ENCODE data around the gene PRDM8. TPM values are rescaled to one million over a fixed set of nuclear protein-coding genes. Genes with fewer than 3 reads are reported as not detected.
"Not testable (repeated sequence)": the region's sequence is repeated elsewhere in the genome, so short reads cannot be mapped to it uniquely, and the experiment has no call there.

Gene PRDM8
- total RNA-seq, 1 donor from 2014 or later = 1.6 TPM

DNA sequence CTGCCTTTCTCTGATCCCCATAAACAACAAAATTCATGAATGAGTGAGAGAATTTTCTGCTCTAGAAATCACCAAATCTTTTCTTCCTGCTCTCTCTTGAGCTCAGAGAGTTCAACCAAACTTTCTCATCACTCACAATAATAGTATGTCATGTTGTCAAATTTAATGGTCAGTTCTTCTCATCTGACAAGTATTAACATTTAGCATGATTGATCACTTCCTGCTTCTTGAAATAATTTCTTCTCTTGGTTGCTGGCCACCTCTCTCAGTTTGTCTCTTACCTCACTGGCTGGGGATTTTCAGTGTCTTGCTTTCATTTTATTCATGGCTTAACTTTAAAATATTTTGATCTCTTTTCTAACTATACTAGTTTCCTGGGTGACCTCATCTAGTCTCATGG, 43.7 kb downstream of the PRDM8 start:
- DNase-seq (no peak), ATAC-seq (no peak)
- TF ChIP-seq, protein P1, sequence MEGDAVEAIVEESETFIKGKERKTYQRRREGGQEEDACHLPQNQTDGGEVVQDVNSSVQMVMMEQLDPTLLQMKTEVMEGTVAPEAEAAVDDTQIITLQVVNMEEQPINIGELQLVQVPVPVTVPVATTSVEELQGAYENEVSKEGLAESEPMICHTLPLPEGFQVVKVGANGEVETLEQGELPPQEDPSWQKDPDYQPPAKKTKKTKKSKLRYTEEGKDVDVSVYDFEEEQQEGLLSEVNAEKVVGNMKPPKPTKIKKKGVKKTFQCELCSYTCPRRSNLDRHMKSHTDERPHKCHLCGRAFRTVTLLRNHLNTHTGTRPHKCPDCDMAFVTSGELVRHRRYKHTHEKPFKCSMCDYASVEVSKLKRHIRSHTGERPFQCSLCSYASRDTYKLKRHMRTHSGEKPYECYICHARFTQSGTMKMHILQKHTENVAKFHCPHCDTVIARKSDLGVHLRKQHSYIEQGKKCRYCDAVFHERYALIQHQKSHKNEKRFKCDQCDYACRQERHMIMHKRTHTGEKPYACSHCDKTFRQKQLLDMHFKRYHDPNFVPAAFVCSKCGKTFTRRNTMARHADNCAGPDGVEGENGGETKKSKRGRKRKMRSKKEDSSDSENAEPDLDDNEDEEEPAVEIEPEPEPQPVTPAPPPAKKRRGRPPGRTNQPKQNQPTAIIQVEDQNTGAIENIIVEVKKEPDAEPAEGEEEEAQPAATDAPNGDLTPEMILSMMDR (IDR thresholded peaks at IDR 0.05) = no peak
- H3K27me3 ChIP-seq (ENCODE audit: low read depth) = peaks cover 7% of the 10 kb centered on the region
- H3K9me3 ChIP-seq = no peaks in the 10 kb centered on the region
- H3K27ac ChIP-seq = no peak overlapping the region
- H3K4me3 ChIP-seq = no peak overlapping the region
- intact Hi-C loops (cut with DNase I) = no loop called here
- H3K4me1 ChIP-seq = no peaks in the 10 kb centered on the region
- no peaks in the 10 kb centered on the region for H3K36me3 ChIP-seq

DNA sequence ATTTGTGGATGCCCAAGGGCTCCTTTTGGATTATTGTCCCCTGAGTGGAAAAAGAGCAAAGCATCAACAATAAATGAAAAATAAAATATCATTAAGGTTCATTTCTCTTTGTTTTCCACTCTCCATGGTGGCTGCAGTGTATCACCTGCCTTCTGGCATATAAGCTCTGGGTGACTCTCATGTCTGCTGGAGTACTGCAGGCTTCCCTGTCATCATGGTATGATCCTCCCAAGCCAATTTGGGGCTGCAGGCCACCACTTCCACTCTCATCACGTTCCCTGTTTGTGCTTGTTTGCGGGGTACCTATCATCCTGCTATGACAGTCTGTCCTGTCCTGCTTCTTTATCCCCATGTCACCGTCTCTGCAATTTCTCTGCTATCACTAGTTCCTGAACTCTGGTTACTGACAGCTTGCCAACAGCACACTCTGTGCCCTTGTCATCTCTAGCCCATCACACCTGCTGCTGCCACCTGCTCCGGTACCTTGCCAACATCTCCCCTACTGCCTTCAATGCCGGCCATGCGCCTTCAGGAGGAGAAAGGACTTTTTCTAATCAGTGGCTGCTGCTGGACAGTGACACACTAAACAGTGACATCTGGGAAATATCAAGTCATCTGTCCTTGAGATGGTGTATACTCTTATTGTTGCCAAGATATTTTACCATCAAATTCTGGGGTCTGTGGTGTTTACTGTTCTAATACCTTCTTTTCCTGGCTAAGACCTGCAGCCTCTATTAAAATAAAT, 46.1 kb downstream of the PRDM8 start:
- TF ChIP-seq, protein P1 (IDR thresholded peaks at IDR 0.05) = no peak
- H3K4me3 ChIP-seq = no peak overlapping the region
- no peaks in the 10 kb centered on the region for H3K9me3 ChIP-seq
- no peak for DNase-seq
- H3K4me1 ChIP-seq = no peaks in the 10 kb centered on the region
- no peaks in the 10 kb centered on the region for H3K36me3 ChIP-seq
- intact Hi-C loops (cut with DNase I) = no loop called here
- no peak for ATAC-seq
- no peaks in the 10 kb centered on the region for H3K27me3 ChIP-seq (ENCODE audit: low read depth)
- no peak overlapping the region for H3K27ac ChIP-seq

DNA sequence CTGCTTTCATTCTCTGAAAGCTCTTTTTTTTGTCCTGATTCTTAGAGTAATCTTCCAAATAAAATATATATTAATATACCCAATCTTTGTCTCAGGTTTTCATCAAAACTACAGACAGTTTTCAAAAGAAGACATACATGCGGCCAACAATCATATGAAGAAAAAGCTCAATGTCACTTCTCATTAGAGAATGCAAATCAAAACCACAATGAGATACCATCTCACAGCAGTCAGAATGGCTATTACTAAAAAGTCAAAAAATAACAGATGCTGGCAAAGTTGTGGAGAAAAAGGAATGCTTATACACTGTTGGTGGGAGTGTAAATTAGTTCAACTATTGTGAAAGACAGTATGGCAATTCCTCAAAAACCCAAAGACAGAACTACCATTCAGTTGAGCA, 50.2 kb downstream of the PRDM8 start:
- H3K9me3 ChIP-seq; DNase-seq; H3K27me3 ChIP-seq (ENCODE audit: low read depth); ATAC-seq; H3K27ac ChIP-seq; intact Hi-C loops (cut with DNase I); H3K4me1 ChIP-seq; H3K4me3 ChIP-seq; H3K36me3 ChIP-seq: not testable (repeated sequence)

DNA sequence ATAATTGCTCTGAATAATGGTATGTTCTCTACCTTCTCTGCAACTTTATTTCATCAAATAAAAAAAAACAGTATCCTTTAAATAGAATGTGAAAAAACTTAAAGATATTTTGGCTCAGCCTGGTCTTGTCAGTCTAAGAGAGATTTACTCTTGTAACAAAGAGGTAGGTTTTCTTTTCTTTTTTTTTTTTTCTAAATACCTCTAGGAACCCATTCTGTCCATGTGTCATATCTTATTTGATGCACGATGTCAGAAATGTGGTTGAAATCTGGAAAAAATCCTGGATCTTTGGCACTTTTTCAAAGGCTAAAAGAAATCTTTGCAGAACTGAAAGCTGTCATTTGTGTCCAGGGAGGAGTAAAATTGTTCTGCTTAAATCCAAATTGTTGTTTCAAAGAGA, 51.8 kb downstream of the PRDM8 start:
- Histone ChIP-seq H3K4me1 (no peaks in the 10 kb centered on the region), H3K4me3 (no peak overlapping the region), H3K27ac (no peak overlapping the region), H3K27me3 (ENCODE audit: low read depth) (no peaks in the 10 kb centered on the region), H3K9me3 (no peaks in the 10 kb centered on the region), H3K36me3 (no peaks in the 10 kb centered on the region)
- no peak for DNase-seq
- ATAC-seq = no peak
- TF ChIP-seq, protein P1 (IDR thresholded peaks at IDR 0.05) = no peak
- intact Hi-C loops (cut with DNase I) = no loop called here

DNA sequence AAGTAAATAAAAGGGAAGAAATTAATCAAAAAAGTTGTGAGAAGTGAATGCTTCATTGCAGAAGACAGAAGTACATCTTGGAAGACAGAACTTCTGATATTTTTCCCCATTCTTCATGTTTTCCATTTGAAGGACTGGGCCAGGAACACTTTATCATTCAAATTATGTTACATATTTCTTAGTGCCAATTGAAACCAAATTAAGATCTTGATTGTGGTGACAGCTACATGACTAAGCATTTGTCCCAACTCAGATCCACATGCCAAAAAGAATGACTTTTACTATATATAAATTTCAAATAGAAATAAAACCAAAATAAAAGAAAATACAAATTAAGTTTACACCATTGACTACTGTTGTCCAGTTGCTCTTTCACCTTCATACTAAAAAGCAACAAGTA, 55.1 kb downstream of the PRDM8 start:
- DNase-seq = no peak
- no peak overlapping the region for H3K27ac ChIP-seq
- no peak overlapping the region for H3K4me3 ChIP-seq
- intact Hi-C loops (cut with DNase I) = no loop called here
- no peaks in the 10 kb centered on the region for H3K27me3 ChIP-seq (ENCODE audit: low read depth)
- TF ChIP-seq, protein P1 (IDR thresholded peaks at IDR 0.05) = no peak
- no peaks in the 10 kb centered on the region for H3K36me3 ChIP-seq
- ATAC-seq = no peak
- no peaks in the 10 kb centered on the region for H3K4me1 ChIP-seq
- H3K9me3 ChIP-seq = no peaks in the 10 kb centered on the region

DNA sequence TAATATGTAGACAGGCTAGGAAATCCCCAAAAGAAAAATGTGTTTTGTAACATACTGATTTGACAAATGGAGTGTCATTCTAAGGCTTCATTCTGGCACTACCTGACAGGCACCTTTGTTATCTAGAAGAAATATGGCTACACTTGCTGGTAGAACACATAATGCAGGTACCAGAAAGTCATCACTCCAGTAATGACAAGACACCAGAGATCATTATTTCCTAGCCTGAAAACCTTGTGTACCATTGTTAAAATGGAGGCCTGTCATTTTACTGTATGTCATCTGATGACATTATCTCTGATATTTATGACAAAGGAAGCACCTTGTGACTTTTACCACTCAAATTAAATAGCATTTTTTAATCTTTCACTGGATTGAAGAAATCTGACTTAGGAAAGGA, 55.6 kb downstream of the PRDM8 start:
- no peaks in the 10 kb centered on the region for H3K27me3 ChIP-seq (ENCODE audit: low read depth)
- H3K4me1 ChIP-seq = no peaks in the 10 kb centered on the region
- H3K9me3 ChIP-seq = no peaks in the 10 kb centered on the region
- H3K36me3 ChIP-seq = no peaks in the 10 kb centered on the region
- TF ChIP-seq, protein P1 (IDR thresholded peaks at IDR 0.05) = no peak
- H3K4me3 ChIP-seq = no peak overlapping the region
- no peak overlapping the region for H3K27ac ChIP-seq
- intact Hi-C loops (cut with DNase I) = no loop called here
- DNase-seq (no peak), ATAC-seq (no peak)

Measured in lower lobe of right lung (tissue), 2 donors.